Endothelial cell of umbilical vein (primary cell): ENCODE measurements around the gene WNT8A. TPM values are rescaled to one million over a fixed set of nuclear protein-coding genes. Genes with fewer than 3 reads are reported as not detected.

Experiments used
- BruUV-seq: library from RNA; stranded (reverse); fragments of 400-500 nt; replicated peaks from 2 replicates; lab custom pipeline; 2021; lab: Mats Ljungman, UMichigan
- CTCF ChIA-PET: fragments of 300-600, 350-600 bp; sonication (Branson Sonifier 250); formaldehyde crosslinking; loops from one replicate; lab custom pipeline; 2021; ENCODE audit warnings: antibody characterized with exemption, inconsistent platforms; lab: Charles Lee
- POLR2A ChIA-PET: fragments of 300-600, 350-600 bp; sonication (Branson Sonifier 250); formaldehyde crosslinking; loops from one replicate; lab custom pipeline; 2021; ENCODE audit warnings: antibody characterized with exemption, inconsistent platforms; lab: Charles Lee
- DNase-seq: peaks from one replicate; pipeline ENCODE4 v3.0.0-alpha.2; 2011; ENCODE audit warnings: low read depth, low spot score
- FAIRE-seq: peaks from 2 replicates; lab custom pipeline; 2011; peaks lifted over from hg19 to GRCh38; lab: Jason Lieb, UNC
- H2AFZ ChIP-seq: 2 replicates; pipeline ENCODE4 v1.6.0; 2012; ENCODE audit warnings: low read depth, low read length, control low read depth, inconsistent platforms
- H3K27ac ChIP-seq: 2 replicates; pipeline ENCODE4 v1.5.1; 2011; ENCODE audit warnings: low read depth, mild to moderate bottlenecking, control low read depth, low read length, moderate library complexity; ENCODE audit not compliant: insufficient read depth
- H3K27me3 ChIP-seq, 2 experiments: 2 replicates each; pipeline versions ENCODE4 v1.6.0 to v1.6.1; 2011; ENCODE audit warnings: low read length in 2 of 2, mixed read lengths in 1 of 2; ENCODE audit not compliant: control insufficient read depth in 2 of 2, insufficient read depth in 2 of 2
- H3K36me3 ChIP-seq, 2 experiments: 2 replicates in 1 of 2; 3 replicates in 1 of 2; pipeline ENCODE4 v1.5.1; 2011; ENCODE audit warnings: low read length in 2 of 2, mild to moderate bottlenecking in 1 of 2, moderate library complexity in 1 of 2; ENCODE audit not compliant: control insufficient read depth in 2 of 2, insufficient read depth in 2 of 2; ENCODE audit errors: extremely low read depth in 1 of 2
- H3K4me1 ChIP-seq: 3 replicates; pipeline ENCODE4 v1.5.1; 2011; ENCODE audit warnings: mild to moderate bottlenecking, low read length; ENCODE audit not compliant: control insufficient read depth, insufficient read depth; ENCODE audit errors: extremely low read depth
- H3K4me2 ChIP-seq: 2 replicates; pipeline ENCODE4 v1.6.1; 2011; ENCODE audit warnings: low read length, control low read depth, mixed read lengths; ENCODE audit not compliant: insufficient read depth
- H3K4me3 ChIP-seq, 3 experiments: fragments of 200-600 bp in 1 of 3; sonication (generic), shearing (Covaris generic) in 1 of 3; replicated peaks in 1 of 3; 2 replicates each; pipeline ENCODE4 v1.5.1; 2011 to 2016; ENCODE audit warnings: control low read depth in 3 of 3, low read length in 3 of 3, mild to moderate bottlenecking in 2 of 3, inconsistent platforms in 1 of 3, low read depth in 1 of 3, moderate library complexity in 1 of 3; ENCODE audit not compliant: insufficient read depth in 1 of 3
- H3K79me2 ChIP-seq: 2 replicates; pipeline ENCODE4 v1.6.0; 2012; ENCODE audit warnings: low read length, inconsistent platforms; ENCODE audit not compliant: control insufficient read depth, insufficient read depth
- H3K9ac ChIP-seq: replicated peaks from 2 replicates; pipeline ENCODE3; 2011; ENCODE audit warnings: low read length, control low read depth; ENCODE audit not compliant: insufficient read depth; ENCODE audit errors: extremely low read depth
- H3K9me1 ChIP-seq: replicated peaks from 3 replicates; pipeline ENCODE4 v1.6.0; 2011; ENCODE audit warnings: mild to moderate bottlenecking, low read length; ENCODE audit not compliant: control insufficient read depth, insufficient read depth; ENCODE audit errors: extremely low read depth
- H3K9me3 ChIP-seq: replicated peaks from 2 replicates; pipeline ENCODE4 v1.5.1; 2012; ENCODE audit warnings: low read length, inconsistent platforms; ENCODE audit not compliant: control insufficient read depth, insufficient read depth
- H4K20me1 ChIP-seq: replicated peaks from 2 replicates; pipeline ENCODE3; 2011; ENCODE audit warnings: mild to moderate bottlenecking, low read length; ENCODE audit not compliant: control insufficient read depth, insufficient read depth; ENCODE audit errors: extremely low read depth
- CTCF ChIP-seq, 2 donors: IDR thresholded peaks; 1 replicate in 1 of 2; 2 replicates in 1 of 2; pipeline ENCODE4 v1.5.1; 2011; ENCODE audit warnings: low read length in 2 of 2, mild to moderate bottlenecking in 2 of 2, moderate library complexity in 2 of 2, control low read depth in 1 of 2, inconsistent platforms in 1 of 2, low read depth in 1 of 2; ENCODE audit not compliant: insufficient read depth in 1 of 2; ENCODE audit errors: extremely low read depth in 1 of 2
- EZH2 ChIP-seq: IDR thresholded peaks from 2 replicates; pipeline ENCODE4 v1.6.1; 2012; ENCODE audit warnings: borderline replicate concordance, low read depth, mild to moderate bottlenecking, moderate library complexity, low read length, inconsistent platforms; ENCODE audit not compliant: severe bottlenecking
- FOS ChIP-seq: IDR thresholded peaks from 2 replicates; pipeline ENCODE4 v1.6.1; 2011; ENCODE audit warnings: mild to moderate bottlenecking, low read length, moderate library complexity, borderline replicate concordance; ENCODE audit not compliant: insufficient read depth
- GATA2 ChIP-seq: IDR thresholded peaks from 2 replicates; pipeline ENCODE4 v1.7.0; 2011; ENCODE audit warnings: low read depth, mild to moderate bottlenecking, moderate library complexity, mixed read lengths, low read length; ENCODE audit not compliant: insufficient read length, insufficient read depth
- JUN ChIP-seq: IDR thresholded peaks from 2 replicates; pipeline ENCODE4 v1.6.1; 2011; ENCODE audit warnings: borderline replicate concordance, low read depth; ENCODE audit not compliant: insufficient read length, insufficient read depth
- MYC ChIP-seq: IDR thresholded peaks from one replicate; pipeline ENCODE4 v1.6.1; 2011; ENCODE audit warnings: mild to moderate bottlenecking, low read depth, low read length
- POLR2A ChIP-seq: IDR thresholded peaks from 2 replicates; pipeline ENCODE4 v1.6.1; 2012; ENCODE audit warnings: low read depth, mild to moderate bottlenecking, control low read depth, low read length
- POLR2AphosphoS5 ChIP-seq: IDR thresholded peaks from 2 replicates; pipeline ENCODE4 v1.6.1; 2012; ENCODE audit warnings: low read depth, mild to moderate bottlenecking, control low read depth, low read length, moderate library complexity; ENCODE audit not compliant: insufficient read depth
- dilution Hi-C: fragments of 300-500 bp; cut with MboI; formaldehyde crosslinking; loops from one replicate; pipeline ENCODE4 v1.15.0; 2019; ENCODE audit warnings: low sequenced_read_pairs; ENCODE audit not compliant: extremely low pct_ligation_motif_present
- intact Hi-C: fragments of 100-400 bp; cut with micrococcal nuclease; formaldehyde crosslinking; loops from one replicate; pipeline ENCODE4 v1.10.0; 2022
- polyA plus RNA-seq, 4 experiments: library from polyadenylated mRNA; depleted of rRNA in 3 of 4; stranded (reverse) in 3 of 4; unstranded in 1 of 4; fragments of >200 nt; gene quantifications; 2 replicates each; pipeline versions ENCODE4 v1.2.1 to v1.2.3, GENCODE V29; 2011 to 2012; ENCODE audit warnings: missing spikeins in 1 of 4
- total RNA-seq: library from RNA; stranded (reverse); gene quantifications from 2 replicates; pipeline ENCODE4 v1.2.3, GENCODE V29; 2021
- TF ChIP-seq, protein P1 (sequence below): IDR thresholded peaks from 2 replicates; pipeline ENCODE4 v1.6.1; 2011; ENCODE audit not compliant: insufficient read depth, insufficient read length

Gene WNT8A
- total and polyA plus RNA-seq, 2 donors (not counting 3 experiments of a cell fraction or from before 2014, with no cell fraction given): not detected

DNA sequence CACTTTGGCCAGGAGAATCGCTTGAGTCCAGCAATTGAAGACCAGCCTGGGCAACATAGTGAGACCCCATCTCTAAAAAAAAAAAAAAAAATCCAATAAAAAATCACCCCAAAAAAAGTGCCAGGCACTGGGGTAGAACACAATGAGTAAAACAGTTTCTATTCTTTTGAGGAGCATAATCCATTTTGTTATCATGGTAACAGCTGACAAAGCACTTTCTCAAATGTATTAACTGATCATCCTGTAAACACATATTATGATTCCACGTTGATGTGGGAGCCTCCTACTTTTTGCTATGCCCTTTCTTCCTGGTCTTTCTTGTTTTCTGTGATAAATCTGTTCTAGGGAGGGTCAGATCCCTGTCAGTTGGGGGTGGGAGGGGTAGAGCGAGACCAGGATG, 30.3 kb upstream of the WNT8A start:
- intact Hi-C loops (no loop called here), dilution Hi-C loops (no loop called here)
- no peak overlapping the region for H3K27ac ChIP-seq
- BruUV-seq: no TSS peak
- no peak overlapping the region for H3K4me3 ChIP-seq
- DNase-seq (no peak), FAIRE-seq (no peak)
- no peaks in the 10 kb centered on the region for H4K20me1 ChIP-seq
- H3K9me1 ChIP-seq: no peaks in the 10 kb centered on the region
- H3K9me3 ChIP-seq: no peaks in the 10 kb centered on the region
- TF ChIP-seq GATA2 (no peak), MYC (no peak), EZH2 (no peak), POLR2AphosphoS5 (no peak), POLR2A (no peak), JUN (no peak), FOS (no peak), CTCF (IDR thresholded peaks at IDR 0.05; ENCODE audit: extremely low read depth in 1 of 2, insufficient read depth in 1 of 2, low read depth in 1 of 2, low read length in 2 of 2) (no peak)
- TF ChIP-seq, protein P1, sequence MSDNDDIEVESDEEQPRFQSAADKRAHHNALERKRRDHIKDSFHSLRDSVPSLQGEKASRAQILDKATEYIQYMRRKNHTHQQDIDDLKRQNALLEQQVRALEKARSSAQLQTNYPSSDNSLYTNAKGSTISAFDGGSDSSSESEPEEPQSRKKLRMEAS: no peak
- CTCF ChIA-PET: interaction anchor here (1.7 to 5.2 kb wide), 3 partner anchors 11 to 275 kb away, joined by 7 to 37 read pairs (median 25); no protein-coding TSS in a partner anchor
- no peak overlapping the region for H3K4me2 ChIP-seq
- no peaks in the 10 kb centered on the region for H3K4me1 ChIP-seq
- H3K36me3 ChIP-seq: no peaks in the 10 kb centered on the region
- no peak overlapping the region for H3K9ac ChIP-seq
- POLR2A ChIA-PET: no interaction called here
- H2AFZ ChIP-seq: no peak overlapping the region
- no peaks in the 10 kb centered on the region for H3K79me2 ChIP-seq
- peaks cover 6 to 16% of the 10 kb centered on the region in 2 experiments for H3K27me3 ChIP-seq
